ENCODE measurements around the gene BCOR. TPM values are rescaled to one million over a fixed set of nuclear protein-coding genes. Genes with fewer than 3 reads are reported as not detected.

The BCOR gene
- total and polyA plus RNA-seq, 9 of the 15 experiments (the other 6 are each of a cell fraction or from before 2014, with no cell fraction given), result 27.5 to 113 (median 37.6) TPM

- TF ChIP-seq MXD1 (CRISPR knock-in tag; IDR thresholded peaks at IDR 0.05; ENCODE audit: borderline replicate concordance, poor library complexity, severe bottlenecking) (no peak), RB1 (IDR thresholded peaks at IDR 0.05; ENCODE audit: low read depth) (peak; percentile 73; the same call in 1 of the 2 replicates), NFYB (IDR thresholded peaks at IDR 0.05; ENCODE audit: extremely low read depth, insufficient read length) (no peak), RFX1 (IDR thresholded peaks at IDR 0.05) (no peak), HEY1 (CRISPR knock-in tag; IDR thresholded peaks at IDR 0.05; ENCODE audit: borderline replicate concordance) (no peak), ZNF431 (CRISPR knock-in tag; IDR thresholded peaks at IDR 0.05) (peak; percentile 32; the same call in 1 of the 2 replicates), ZNF175 (CRISPR knock-in tag; IDR thresholded peaks at IDR 0.05; ENCODE audit: low read depth) (no peak), ZNF699 (CRISPR knock-in tag; IDR thresholded peaks at IDR 0.05; ENCODE audit: insufficient replicate concordance) (no peak), ZNF277 (CRISPR knock-in tag; IDR thresholded peaks at IDR 0.05; ENCODE audit: borderline replicate concordance) (no peak), E2F3 (CRISPR knock-in tag; IDR thresholded peaks at IDR 0.05) (peak; percentile 51; the same call in 1 of the 2 replicates), TAL1 (IDR thresholded peaks at IDR 0.05) (no peak), NELFE (IDR thresholded peaks at IDR 0.05; ENCODE audit: insufficient read depth, insufficient read length) (peak; percentile 10), PATZ1 (CRISPR knock-in tag; IDR thresholded peaks at IDR 0.05; ENCODE audit: borderline replicate concordance) (no peak), MIER1 (IDR thresholded peaks at IDR 0.05; ENCODE audit: low read depth) (no peak), SUPT5H (IDR thresholded peaks at IDR 0.05) (peak; percentile 48), SAFB2 (IDR thresholded peaks at IDR 0.05; ENCODE audit: borderline replicate concordance, low read depth, low read length, severe bottlenecking) (no peak), TARDBP (IDR thresholded peaks at IDR 0.05) (no peak), CBX3 (IDR thresholded peaks at IDR 0.05; ENCODE audit: borderline replicate concordance in 1 of 2, low read length in 2 of 2) (no peak), KLF13 (tag; IDR thresholded peaks at IDR 0.05; ENCODE audit: borderline replicate concordance, low read depth) (no peak), STAG1 (CRISPR knock-in tag; IDR thresholded peaks at IDR 0.05; ENCODE audit: borderline replicate concordance) (no peak; the same call in 1 of the 2 replicates)
Observed at GRCh38 chrX:40097504-40098263, at the start of gene BCOR (continued).
